ENCODE measurements around the gene BTD. TPM values are rescaled to one million over a fixed set of nuclear protein-coding genes. Genes with fewer than 3 reads are reported as not detected.

BTD gene
- total and polyA plus RNA-seq, 2 experiments from 2014 or later, result 17.8 to 20.0 TPM

DNA sequence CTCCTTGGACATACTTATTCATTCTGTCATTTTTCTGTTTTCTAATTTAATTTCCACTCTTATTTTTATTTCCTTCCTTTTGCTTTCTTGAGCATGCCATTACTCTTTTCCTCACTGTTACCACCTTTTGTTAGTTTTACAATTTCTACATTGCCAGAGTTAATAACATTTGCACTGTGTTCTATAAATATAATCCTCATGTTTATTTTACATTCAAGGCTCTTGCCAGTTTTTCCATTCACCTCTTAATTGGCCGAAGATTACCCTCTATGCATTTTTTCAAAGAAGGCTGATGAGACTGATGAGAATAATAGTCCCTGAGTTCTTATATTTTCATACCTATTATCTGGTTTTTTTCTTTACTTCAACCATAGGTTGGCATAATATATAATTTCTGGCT, 10.5 kb downstream of the BTD start:
- DNase-seq (ENCODE audit: low spot score) (no peak), ATAC-seq (no peak)
- Histone ChIP-seq H3K27me3 (ENCODE audit: insufficient read depth) (no peaks in the 10 kb centered on the region), H3K4me1 (ENCODE audit: insufficient read depth) (peaks cover 5% of the 10 kb centered on the region; the same call in 1 of the 2 replicates), H3K9me2 (ENCODE audit: insufficient read depth) (no peaks in the 10 kb centered on the region), H3K79me2 (replicated peaks; ENCODE audit: insufficient read depth) (no peaks in the 10 kb centered on the region), H3K27ac (ENCODE audit: low read depth) (no peak overlapping the region), H3K4me2 (no peak overlapping the region), H3K4me3 (no peak overlapping the region), H3K36me3 (ENCODE audit: insufficient read depth) (no peaks in the 10 kb centered on the region), H4K20me1 (replicated peaks; ENCODE audit: insufficient read depth) (no peaks in the 10 kb centered on the region), H2AFZ (no peak overlapping the region), H3F3A (replicated peaks; ENCODE audit: low read depth) (no peaks in the 10 kb centered on the region)
- H3K4me1 Mint-ChIP-seq, result peaks cover 4% of the 10 kb centered on the region
- H3K9me3 Mint-ChIP-seq, result no peaks in the 10 kb centered on the region
- TF ChIP-seq EZH2 (IDR thresholded peaks at IDR 0.05; ENCODE audit: low read depth, unreplicated experiment) (no peak), JUNB (IDR thresholded peaks at IDR 0.05; ENCODE audit: unreplicated experiment) (no peak), NANOG (IDR thresholded peaks at IDR 0.05; ENCODE audit: borderline replicate concordance) (no peak), ZNF331 (CRISPR knock-in tag; IDR thresholded peaks at IDR 0.05; ENCODE audit: low read depth) (no peak), EZH2phosphoT487 (IDR thresholded peaks at IDR 0.05; ENCODE audit: unreplicated experiment) (no peak), ZNF114 (CRISPR knock-in tag; IDR thresholded peaks at IDR 0.05) (no peak), CREB1 (CRISPR knock-in tag; IDR thresholded peaks at IDR 0.05; ENCODE audit: low read depth) (no peak), STAT1 (IDR thresholded peaks at IDR 0.05; ENCODE audit: unreplicated experiment) (no peak), POLR2AphosphoS5 (IDR thresholded peaks at IDR 0.05; ENCODE audit: low read depth) (no peak)
- TF ChIP-seq, protein P1, sequence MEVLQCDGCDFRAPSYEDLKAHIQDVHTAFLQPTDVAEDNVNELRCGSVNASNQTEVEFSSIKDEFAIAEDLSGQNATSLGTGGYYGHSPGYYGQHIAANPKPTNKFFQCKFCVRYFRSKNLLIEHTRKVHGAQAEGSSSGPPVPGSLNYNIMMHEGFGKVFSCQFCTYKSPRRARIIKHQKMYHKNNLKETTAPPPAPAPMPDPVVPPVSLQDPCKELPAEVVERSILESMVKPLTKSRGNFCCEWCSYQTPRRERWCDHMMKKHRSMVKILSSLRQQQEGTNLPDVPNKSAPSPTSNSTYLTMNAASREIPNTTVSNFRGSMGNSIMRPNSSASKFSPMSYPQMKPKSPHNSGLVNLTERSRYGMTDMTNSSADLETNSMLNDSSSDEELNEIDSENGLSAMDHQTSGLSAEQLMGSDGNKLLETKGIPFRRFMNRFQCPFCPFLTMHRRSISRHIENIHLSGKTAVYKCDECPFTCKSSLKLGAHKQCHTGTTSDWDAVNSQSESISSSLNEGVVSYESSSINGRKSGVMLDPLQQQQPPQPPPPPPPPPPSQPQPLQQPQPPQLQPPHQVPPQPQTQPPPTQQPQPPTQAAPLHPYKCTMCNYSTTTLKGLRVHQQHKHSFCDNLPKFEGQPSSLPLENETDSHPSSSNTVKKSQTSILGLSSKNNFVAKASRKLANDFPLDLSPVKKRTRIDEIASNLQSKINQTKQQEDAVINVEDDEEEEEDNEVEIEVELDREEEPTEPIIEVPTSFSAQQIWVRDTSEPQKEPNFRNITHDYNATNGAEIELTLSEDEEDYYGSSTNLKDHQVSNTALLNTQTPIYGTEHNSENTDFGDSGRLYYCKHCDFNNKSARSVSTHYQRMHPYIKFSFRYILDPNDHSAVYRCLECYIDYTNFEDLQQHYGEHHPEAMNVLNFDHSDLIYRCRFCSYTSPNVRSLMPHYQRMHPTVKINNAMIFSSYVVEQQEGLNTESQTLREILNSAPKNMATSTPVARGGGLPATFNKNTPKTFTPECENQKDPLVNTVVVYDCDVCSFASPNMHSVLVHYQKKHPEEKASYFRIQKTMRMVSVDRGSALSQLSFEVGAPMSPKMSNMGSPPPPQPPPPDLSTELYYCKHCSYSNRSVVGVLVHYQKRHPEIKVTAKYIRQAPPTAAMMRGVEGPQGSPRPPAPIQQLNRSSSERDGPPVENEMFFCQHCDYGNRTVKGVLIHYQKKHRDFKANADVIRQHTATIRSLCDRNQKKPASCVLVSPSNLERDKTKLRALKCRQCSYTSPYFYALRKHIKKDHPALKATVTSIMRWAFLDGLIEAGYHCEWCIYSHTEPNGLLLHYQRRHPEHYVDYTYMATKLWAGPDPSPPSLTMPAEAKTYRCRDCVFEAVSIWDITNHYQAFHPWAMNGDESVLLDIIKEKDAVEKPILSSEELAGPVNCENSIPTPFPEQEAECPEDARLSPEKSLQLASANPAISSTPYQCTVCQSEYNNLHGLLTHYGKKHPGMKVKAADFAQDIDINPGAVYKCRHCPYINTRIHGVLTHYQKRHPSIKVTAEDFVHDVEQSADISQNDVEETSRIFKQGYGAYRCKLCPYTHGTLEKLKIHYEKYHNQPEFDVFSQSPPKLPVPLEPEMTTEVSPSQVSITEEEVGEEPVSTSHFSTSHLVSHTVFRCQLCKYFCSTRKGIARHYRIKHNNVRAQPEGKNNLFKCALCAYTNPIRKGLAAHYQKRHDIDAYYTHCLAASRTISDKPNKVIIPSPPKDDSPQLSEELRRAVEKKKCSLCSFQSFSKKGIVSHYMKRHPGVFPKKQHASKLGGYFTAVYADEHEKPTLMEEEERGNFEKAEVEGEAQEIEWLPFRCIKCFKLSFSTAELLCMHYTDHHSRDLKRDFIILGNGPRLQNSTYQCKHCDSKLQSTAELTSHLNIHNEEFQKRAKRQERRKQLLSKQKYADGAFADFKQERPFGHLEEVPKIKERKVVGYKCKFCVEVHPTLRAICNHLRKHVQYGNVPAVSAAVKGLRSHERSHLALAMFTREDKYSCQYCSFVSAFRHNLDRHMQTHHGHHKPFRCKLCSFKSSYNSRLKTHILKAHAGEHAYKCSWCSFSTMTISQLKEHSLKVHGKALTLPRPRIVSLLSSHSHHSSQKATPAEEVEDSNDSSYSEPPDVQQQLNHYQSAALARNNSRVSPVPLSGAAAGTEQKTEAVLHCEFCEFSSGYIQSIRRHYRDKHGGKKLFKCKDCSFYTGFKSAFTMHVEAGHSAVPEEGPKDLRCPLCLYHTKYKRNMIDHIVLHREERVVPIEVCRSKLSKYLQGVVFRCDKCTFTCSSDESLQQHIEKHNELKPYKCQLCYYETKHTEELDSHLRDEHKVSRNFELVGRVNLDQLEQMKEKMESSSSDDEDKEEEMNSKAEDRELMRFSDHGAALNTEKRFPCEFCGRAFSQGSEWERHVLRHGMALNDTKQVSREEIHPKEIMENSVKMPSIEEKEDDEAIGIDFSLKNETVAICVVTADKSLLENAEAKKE (CRISPR knock-in tag; IDR thresholded peaks at IDR 0.05), result no peak
- TF ChIP-seq, protein P2, sequence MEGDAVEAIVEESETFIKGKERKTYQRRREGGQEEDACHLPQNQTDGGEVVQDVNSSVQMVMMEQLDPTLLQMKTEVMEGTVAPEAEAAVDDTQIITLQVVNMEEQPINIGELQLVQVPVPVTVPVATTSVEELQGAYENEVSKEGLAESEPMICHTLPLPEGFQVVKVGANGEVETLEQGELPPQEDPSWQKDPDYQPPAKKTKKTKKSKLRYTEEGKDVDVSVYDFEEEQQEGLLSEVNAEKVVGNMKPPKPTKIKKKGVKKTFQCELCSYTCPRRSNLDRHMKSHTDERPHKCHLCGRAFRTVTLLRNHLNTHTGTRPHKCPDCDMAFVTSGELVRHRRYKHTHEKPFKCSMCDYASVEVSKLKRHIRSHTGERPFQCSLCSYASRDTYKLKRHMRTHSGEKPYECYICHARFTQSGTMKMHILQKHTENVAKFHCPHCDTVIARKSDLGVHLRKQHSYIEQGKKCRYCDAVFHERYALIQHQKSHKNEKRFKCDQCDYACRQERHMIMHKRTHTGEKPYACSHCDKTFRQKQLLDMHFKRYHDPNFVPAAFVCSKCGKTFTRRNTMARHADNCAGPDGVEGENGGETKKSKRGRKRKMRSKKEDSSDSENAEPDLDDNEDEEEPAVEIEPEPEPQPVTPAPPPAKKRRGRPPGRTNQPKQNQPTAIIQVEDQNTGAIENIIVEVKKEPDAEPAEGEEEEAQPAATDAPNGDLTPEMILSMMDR (conservative IDR thresholded peaks at IDR 0.05; ENCODE audit: low read depth in 2 of 2), result no peak
- TF ChIP-seq, protein P3, sequence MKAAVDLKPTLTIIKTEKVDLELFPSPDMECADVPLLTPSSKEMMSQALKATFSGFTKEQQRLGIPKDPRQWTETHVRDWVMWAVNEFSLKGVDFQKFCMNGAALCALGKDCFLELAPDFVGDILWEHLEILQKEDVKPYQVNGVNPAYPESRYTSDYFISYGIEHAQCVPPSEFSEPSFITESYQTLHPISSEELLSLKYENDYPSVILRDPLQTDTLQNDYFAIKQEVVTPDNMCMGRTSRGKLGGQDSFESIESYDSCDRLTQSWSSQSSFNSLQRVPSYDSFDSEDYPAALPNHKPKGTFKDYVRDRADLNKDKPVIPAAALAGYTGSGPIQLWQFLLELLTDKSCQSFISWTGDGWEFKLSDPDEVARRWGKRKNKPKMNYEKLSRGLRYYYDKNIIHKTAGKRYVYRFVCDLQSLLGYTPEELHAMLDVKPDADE (IDR thresholded peaks at IDR 0.05), result no peak
- TF ChIP-seq, protein P4, sequence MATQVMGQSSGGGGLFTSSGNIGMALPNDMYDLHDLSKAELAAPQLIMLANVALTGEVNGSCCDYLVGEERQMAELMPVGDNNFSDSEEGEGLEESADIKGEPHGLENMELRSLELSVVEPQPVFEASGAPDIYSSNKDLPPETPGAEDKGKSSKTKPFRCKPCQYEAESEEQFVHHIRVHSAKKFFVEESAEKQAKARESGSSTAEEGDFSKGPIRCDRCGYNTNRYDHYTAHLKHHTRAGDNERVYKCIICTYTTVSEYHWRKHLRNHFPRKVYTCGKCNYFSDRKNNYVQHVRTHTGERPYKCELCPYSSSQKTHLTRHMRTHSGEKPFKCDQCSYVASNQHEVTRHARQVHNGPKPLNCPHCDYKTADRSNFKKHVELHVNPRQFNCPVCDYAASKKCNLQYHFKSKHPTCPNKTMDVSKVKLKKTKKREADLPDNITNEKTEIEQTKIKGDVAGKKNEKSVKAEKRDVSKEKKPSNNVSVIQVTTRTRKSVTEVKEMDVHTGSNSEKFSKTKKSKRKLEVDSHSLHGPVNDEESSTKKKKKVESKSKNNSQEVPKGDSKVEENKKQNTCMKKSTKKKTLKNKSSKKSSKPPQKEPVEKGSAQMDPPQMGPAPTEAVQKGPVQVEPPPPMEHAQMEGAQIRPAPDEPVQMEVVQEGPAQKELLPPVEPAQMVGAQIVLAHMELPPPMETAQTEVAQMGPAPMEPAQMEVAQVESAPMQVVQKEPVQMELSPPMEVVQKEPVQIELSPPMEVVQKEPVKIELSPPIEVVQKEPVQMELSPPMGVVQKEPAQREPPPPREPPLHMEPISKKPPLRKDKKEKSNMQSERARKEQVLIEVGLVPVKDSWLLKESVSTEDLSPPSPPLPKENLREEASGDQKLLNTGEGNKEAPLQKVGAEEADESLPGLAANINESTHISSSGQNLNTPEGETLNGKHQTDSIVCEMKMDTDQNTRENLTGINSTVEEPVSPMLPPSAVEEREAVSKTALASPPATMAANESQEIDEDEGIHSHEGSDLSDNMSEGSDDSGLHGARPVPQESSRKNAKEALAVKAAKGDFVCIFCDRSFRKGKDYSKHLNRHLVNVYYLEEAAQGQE (IDR thresholded peaks at IDR 0.05; ENCODE audit: unreplicated experiment), result no peak
- no peak overlapping the region for H3K27ac Mint-ChIP-seq
- no peak overlapping the region for H3K4me3 Mint-ChIP-seq
- no peaks in the 10 kb centered on the region for H3K36me3 Mint-ChIP-seq (ENCODE audit: low read depth)
- peaks cover 2% of the 10 kb centered on the region for H3K27me3 Mint-ChIP-seq (ENCODE audit: insufficient read depth, low read depth, poor library complexity)
